Esophagus squamous epithelium (tissue), 4 donors: ENCODE data around the gene NRIP1.
A peak's percentile ranks its signal among the peaks of the same experiment; 100 is the strongest.

Source experiments
- CTCF ChIP-seq, 6 experiments: fragments of 450-650 bp in 4 of 6; fragments of 200-600 bp in 2 of 6; sonication (generic) in 2 of 6; IDR thresholded peaks; one replicate each; pipeline ENCODE4 v1.5.1; 2016 to 2019; ENCODE audit warnings: antibody characterized with exemption in 6 of 6, mild to moderate bottlenecking in 4 of 6, moderate library complexity in 4 of 6
- POLR2A ChIP-seq, 4 donors: fragments of 450-650 bp; IDR thresholded peaks; one replicate each; pipeline ENCODE4 v1.6.1; 2017; ENCODE audit warnings: antibody characterized with exemption in 4 of 4, mild to moderate bottlenecking in 4 of 4, moderate library complexity in 3 of 4

GRCh38 chr21:15062606-15062965 lies 2.2 kb downstream of the NRIP1 start:
- no peak for TF ChIP-seq POLR2A (IDR thresholded peaks at IDR 0.05)
- peak in 2 of 6 experiments; percentile 17 to 26 for TF ChIP-seq CTCF (IDR thresholded peaks at IDR 0.05)
